ENCODE results near the gene WSCD2.

Gene WSCD2

DNA sequence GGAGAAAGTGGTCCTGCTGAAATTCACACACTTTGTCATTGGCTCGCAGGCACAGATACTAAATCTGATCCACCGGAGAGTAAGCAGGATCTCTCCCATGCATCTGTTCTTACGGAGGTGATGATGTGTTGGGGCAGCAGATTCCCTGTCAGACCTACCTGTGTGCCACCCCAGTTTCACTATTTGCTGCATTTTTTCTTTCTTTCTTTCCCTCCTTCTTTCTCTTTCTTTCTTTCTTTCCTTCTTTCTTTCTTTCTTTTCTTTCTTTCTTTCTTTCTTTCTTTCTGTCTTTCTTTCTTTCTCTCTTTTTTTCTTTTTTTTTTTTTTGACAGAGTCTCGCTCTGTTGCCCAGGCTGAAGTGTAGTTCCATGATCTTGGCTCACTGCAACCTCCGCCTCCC lies 37.4 kb downstream of the WSCD2 start:
- no peak for DNase-seq (ENCODE audit: low spot score)

DNA sequence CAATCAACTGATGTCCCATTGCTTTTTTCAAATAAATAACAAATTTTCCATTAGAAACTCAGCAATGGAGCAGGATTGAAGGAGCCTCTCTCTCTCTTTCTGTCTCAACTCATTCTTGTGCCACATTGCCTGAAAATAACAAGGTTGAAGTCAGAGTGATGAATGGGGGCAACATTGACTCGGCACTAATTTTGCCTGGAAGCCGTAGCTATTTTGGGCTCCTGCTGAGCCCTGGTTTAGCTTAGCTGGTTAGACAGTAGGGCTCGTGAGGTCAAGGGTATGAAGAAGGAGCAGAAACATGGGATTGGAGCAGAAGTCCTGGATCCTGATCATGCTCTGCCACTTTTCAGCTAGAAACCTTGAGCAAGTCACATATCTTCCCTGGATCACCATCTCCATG lies 38.9 kb downstream of the WSCD2 start:
- no peak for DNase-seq (ENCODE audit: low spot score)

DNA sequence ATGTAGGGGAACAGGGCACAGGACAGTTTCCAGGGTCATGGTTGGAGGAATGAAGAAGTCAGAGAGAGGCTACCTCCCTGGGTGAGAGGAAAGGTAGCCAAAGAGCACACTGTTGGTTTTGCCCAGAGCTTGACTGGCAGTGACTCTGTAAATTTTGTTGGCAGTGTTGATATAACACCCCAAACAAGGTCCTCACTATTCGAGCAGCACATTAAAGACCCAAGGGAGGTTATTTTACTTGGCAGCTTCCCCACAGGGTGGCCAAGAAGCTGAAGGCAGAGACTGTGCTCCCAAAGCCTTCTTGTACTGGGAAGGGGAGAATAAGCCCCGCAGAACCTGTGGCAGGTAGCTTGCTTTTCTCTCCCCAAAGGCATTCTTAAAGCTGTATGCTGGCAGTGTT lies 40.6 kb downstream of the WSCD2 start:
- DNase-seq (ENCODE audit: low spot score) = no peak

DNA sequence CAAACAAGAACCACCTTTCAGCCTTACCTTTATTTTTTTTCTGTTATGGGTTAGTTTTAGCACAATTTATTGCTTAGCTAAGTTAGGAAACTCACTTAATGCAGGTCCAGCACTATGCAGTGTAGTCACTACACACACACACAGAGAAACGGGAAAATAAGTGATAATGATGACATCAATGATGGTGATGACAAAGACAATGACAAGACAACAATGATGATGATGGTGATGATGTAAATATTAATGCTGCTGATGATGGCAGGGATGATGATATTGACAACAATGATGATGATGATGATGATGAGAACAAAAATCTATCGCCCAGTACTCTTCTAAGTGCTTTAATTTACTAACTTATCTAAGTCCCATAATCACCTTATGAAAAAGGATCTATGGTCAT lies 41.1 kb downstream of the WSCD2 start:
- DNase-seq (ENCODE audit: low spot score) = no peak

DNA sequence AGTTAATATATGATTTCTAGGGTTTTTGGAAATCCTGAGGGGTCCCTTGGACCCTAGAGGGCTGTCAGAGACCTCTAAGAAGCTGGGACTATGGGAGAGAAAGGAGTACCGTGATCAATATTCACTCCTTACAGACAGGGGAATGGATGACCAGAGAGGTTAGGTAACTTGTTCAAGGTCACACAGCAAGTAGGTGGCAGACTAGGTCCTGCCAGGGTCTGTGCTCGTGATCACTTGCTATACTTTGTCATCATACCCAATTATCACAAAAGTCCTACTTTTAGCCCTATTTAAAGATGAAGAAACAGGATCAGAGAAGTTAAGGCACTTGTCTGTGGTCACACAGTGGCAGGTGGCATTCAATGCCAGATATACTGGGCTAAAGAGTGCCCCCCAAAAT lies 42.9 kb downstream of the WSCD2 start:
- no peak for DNase-seq (ENCODE audit: low spot score)

DNA sequence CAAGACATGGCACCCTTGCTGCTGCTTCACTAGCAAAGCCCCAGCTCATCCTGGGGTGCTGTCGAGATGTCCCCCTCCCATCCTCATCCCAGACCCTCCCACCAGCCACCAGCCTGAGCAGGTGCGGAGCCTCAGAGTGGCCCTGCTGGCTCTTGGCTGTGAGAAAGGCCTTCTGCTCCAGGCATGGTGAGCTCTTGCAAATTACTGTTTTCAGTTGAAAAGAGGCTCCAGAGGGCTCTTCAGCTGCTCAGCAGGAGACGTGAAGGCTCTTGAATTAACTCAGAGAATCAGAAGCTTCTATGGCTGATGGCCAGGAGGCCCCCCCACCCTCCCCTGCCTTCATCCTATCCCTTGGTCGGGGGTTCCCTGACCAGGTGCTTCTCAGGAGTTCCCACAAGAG lies 44.1 kb downstream of the WSCD2 start:
- DNase-seq (ENCODE audit: low spot score) = no peak

DNA sequence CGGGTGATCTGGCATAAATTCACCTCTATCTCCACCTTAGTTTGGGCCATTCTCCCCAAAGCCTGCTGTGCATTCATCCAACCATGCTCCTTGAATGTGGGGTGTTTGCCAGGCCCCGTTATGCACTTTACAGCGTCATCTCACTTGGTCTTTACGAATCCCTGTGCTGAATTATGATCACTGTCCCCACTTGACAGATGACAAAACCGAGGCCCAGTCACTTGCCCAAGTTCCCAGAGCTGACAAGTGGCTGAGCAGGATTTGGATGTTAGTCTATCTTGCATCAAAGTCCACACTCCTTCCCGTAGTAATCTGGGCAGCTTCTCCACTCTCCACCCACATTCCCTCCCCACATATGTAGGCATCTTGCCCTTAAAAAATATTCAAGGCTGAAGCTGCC lies 44.8 kb downstream of the WSCD2 start:
- no peak for DNase-seq (ENCODE audit: low spot score)

DNA sequence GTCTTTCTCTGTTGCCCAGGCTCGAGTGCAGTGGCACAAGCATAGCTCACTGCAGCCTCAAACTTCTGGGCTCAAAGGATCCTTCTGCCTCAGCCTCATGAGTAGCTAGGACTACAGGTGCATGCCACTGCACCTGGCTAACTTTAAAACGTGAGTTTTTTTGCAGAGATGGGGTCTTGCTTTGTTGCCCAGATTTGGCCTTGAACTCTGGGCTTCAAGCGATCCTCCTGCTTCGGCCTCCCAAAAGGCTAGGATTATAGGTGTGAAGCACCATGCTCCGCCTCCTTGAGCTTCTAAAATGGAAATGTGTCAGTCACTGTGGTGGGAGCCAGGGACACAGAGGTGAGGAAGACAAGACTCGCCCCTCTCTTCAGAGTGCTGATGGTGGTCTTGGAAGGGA lies 45.6 kb downstream of the WSCD2 start:
- DNase-seq (ENCODE audit: low spot score) = no peak

DNA sequence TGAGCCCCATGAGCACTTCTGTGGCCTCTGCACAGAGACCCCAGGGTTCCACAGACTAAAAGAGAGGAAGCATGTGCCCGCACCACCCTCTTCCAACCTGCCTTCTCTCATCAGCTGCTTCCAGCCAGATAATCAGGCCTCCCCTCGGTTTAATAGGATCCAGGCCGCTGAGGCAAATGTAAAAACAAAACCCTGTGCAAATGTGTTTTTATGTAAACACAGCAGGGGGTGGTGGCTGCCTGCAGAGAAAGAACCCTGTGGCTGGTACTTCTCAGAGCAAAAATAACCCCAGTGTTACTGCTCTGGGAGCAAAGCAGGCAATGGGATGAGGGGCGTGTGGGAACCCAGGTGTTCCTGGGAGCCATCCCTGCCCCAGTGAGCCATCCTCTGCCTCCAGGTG lies 46.2 kb downstream of the WSCD2 start:
- no peak for DNase-seq (ENCODE audit: low spot score)

DNA sequence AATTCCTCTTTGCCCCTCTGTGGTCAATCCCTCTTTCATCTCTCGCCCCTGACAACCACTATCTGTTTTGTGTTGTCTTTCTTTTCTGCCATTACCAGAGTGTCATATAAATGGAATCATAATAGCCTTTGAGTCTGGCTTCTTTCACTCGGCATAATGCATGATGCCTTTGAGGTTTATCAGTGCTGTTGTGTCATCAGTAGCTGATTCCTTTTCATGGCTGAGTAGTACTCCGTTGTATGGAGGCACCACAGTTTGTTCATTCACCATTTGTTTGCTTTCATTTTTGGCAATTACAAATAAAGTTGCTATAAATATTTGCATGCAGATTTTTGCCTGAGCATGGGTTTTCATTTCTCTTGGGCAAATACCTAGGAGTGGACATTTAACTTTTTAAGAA lies 47.2 kb downstream of the WSCD2 start:
- no peak for DNase-seq (ENCODE audit: low spot score)

DNA sequence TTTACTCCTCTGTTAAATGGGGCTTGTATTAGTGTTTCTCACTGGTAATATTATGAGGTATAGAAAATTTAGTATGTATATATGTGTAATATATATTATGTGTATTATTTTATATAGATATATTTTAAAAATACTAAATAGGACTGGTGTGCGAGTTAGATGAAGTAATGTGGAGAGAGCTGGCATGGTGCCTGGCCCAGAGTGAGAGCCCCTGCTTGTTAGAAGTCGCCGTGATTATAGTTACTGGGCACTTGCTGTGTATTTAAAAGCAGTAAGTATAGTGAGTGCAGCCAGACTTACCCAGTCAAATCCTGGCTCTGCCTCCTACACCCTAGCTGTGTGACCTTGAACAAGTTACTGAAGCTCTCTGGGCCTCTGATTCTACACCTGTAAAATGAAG lies 48.0 kb downstream of the WSCD2 start:
- DNase-seq (ENCODE audit: low spot score) = no peak

DNA sequence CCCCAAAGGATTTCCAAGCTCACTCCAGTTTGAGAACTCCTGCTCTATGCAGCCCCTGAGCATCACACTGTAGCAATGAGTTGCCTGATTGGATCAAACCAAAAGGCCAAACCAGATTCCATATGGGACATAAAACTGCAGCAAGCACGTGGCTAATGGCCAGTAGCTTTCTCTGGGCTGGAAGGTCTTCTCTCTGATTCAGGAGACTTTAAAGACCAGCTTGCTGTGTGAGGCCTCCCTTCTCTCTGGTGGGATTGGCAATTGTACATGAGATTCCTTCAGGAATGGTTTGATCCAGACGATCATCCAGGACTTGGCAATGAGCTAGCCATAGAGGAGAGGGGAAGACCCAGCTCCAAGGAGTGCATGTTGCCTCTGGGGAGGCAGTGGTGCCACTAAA lies 50.2 kb downstream of the WSCD2 start:
- no peak for DNase-seq (ENCODE audit: low spot score)

DNA sequence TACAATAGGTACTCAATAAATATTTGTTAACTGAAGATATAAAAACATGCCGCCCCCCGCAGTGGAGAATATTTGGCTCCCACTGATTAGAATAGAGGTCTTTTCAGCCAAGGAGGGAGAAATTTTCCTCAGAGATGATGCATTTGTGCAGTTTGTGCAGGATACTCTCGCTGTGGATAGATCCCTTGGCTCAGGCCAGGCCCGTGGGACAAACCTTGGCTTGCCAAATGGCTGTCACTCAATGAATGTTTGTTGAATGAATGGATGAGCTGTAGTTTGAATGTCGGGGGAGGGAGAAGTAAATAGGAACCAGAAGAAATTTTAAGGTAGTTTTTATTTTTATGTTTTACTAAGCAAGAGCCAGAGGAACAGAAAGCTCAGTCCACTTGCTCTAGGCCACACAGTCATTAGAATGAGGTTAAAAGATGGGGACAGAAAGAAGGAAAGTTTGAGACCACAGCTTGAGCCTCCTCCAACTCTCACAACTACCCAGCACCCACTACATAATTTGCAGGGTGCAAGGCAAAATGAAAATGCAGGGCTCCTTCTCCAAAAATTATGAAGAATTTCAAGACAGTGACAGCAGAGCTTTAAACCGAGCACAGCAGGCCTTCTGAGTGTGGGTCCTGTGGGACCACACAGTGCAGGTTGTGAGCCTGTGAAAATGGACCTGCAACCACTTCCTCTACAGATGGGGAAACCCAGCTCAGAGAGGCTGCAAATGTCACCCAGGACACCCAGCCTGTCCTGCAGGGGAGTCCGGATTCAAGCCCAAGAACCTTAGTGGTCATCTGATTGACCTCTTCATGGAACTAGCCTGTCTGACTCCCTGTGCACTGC lies 51.4 kb downstream of the WSCD2 start:
- no peak for DNase-seq (ENCODE audit: low spot score)

DNA sequence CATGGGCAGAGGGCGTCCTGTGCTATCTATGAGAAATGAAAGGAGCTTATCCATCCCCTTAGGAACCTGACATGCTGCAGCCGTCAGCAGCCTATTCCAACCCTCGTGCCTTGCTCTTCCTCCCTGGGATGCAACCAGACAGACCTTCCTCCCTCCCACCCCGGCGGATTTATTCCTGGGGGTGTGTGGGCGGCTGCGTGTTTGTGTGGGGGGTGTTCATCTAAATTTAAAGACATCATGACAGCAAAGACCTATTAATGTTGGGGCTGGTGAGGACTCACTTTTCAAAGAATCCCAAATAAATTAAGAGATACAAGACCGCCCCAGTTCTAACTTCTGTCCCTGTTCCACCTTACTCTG lies 52.0 kb downstream of the WSCD2 start:
- DNase-seq (ENCODE audit: low spot score) = no peak

DNA sequence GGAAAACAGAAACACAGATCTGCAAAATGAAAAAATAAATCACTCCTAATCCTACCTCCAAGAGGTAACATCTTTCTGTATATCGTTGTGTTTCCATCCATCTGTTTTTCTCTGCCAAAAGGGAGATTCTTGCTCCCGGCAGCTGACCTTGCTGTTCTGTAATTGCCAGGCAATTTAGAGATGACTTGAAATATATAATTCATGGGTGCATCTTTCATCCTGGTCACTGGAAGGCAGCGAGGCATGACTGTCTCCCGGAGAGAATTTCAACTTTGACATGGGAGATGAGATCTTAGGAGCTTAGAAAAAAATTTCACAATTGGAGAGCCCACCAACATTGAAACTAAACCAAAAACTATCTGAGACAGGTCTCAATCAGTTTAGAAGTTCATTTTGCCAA lies 53.0 kb downstream of the WSCD2 start:
- DNase-seq (ENCODE audit: low spot score) = no peak

DNA sequence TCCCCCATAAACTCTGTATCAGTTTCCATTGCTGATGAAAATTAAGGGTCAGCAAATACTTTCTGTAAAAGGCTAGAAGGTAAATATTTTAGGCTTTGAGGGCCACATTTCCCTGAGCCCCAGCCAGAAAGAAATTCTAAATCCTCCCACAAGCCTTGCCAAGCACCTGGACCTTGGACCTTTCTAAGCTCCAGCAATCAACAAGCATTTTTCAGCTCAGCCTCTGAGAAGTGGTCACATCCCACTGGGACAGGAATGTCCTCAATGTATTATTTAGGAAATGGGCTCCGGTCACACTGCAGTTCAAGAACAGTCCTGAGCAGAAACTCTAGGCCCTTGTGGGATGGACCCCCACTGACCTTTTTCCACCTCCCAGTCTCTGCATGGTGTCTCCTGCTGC lies 55.9 kb downstream of the WSCD2 start:
- no peak for DNase-seq (ENCODE audit: low spot score)

DNA sequence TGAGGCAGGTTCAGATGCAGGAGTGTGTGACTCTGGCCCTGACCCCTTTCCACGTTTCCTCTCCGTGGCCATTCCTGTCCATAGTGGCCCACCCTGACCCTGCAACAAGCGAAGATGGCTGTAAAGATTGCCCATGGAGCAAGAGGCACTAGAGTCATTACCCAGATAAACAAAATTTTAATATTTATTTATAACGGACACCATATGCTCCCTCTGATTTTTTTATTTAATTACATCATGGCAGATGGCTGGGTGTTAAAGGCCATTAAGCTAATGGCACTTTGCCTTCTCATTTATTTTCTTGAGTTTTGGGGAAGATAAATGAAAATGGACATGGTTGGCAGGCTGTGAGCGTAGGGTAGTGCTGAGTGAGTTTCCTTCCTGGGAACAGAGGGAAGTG lies 58.7 kb downstream of the WSCD2 start:
- no peak for DNase-seq (ENCODE audit: low spot score)

DNA sequence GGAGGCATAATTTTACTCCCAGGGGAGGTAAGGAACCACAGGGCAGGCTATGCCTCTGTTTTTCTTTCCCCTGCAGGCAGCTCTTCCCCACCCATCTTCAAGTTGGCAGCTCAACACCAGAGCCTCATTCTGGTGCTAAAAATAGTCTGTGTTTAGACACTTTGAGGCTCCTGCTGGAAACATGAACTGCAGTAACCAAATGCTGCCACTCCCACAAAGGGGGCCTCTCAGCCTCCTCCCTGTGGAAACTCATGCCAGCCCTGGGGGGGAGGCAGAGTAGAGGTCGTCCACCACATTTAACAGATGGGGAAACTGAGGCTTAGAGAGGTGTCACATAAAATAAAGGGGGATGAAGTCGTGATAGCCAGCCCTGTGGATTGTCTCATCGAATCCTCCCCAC lies 61.4 kb downstream of the WSCD2 start:
- no peak for DNase-seq (ENCODE audit: low spot score)

DNA sequence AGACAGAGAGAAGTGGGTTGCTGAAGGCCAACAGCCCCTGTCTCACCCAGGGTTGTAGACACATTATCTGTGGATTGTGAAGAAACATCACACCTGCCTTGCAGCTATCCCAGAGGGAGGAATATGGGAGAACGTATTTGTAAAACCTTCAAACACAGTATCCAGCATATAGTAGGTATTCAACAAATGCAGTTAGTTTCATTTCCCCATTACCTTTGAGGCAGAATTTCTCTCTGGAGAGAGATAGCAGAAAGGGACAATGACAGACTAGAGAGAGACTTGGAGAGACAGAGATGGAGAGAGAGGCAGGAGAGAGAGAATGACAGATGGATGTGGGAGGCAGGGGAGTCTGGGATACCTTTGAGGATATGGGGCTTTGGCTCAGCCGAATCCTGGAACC lies 62.0 kb downstream of the WSCD2 start:
- no peak for DNase-seq (ENCODE audit: low spot score)

DNA sequence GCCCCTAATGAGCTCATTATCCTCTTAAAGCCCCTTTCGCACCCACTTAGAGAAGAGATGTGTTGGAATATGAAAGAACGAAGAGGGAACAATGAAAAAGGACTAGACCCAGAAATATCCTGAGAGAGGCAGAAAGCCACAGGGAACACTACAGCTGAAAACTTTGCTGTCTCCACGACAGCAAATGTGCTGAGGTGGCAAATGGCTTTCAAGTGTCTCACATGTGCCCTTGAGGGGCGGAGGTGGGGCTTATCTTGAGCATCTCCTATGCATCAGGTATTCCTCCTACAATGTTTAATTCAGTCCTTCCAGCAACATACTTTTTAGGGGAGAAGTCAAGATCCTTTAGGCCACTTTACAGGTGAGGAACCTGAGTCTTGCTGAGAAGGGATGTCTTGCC lies 62.9 kb downstream of the WSCD2 start:
- no peak for DNase-seq (ENCODE audit: low spot score)

DNA sequence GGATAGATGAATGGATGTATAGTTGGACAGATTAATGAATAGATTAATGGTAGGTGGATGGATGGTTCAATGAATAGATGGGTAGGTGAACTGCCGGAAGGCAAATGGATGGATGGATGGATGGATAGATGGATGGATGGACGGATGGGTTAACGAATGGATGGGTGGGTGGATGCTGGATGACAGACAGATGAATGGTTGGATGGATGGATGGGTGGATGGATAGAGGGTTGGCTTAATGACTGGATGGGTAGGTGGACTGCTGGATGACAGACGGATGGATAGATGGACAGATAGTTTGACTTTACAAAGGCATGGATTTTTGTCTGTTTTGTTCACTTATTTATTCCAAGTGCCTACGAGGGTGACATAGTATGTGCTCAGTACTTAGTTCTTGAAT lies 64.4 kb downstream of the WSCD2 start:
- DNase-seq (ENCODE audit: low spot score) = no peak

DNA sequence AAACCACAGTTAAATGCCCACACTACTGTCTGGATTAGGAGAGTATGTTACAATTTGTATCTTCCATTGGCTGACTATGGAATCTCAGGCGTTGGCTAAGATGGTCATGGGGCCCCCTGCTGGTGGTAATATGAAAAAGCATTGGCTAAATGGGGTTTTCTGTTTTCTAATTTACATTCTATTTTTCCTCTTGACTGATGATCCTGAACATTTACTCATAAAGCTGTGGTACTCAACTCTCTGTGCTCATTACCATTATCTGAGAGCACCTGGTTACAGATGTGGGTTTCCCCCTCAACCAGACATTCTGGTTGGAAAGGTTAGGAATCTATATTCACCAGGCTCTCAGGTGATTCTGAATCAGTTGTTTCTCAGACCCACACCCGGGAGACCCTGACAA lies 64.8 kb downstream of the WSCD2 start:
- peak; percentile 26 for DNase-seq (ENCODE audit: low spot score)

DNA sequence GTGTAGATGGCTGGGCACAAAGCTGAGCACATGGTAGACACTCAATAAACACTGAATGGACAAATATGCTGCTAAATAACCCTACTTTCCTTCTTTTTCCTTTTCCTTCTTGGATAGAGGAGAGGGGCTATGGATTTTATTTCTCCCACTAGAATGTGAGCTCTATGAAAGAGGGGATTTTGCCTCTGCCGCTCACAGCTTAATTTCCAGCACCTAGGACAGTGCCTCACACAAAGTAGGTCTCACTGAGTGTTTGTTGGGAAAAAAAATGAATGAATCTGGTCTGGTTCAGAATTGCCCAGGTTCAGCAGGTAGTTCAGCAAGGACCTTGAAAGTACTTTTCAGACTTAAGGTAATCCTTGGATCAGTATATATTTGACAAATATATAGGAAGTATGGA lies 65.5 kb downstream of the WSCD2 start:
- DNase-seq (ENCODE audit: low spot score) = no peak

DNA sequence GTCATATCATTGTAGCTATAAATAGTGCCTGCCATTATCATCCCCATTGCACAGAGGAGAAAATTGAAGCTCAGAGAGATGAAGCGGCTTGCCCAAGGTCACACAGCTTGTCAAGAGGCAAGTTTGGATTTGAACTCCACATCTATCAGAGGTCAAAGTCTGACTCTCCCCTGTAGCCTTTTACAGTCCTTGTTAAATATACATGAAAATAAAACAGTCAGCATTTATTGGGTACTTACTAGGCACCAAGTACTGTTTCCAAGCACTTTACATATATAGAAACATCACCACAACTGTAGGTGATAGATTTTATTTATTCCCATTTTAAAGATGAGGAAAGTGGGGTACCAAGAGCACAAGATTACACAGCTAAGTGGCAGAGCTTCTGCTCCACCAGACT lies 67.2 kb downstream of the WSCD2 start:
- no peak for DNase-seq (ENCODE audit: low spot score)

DNA sequence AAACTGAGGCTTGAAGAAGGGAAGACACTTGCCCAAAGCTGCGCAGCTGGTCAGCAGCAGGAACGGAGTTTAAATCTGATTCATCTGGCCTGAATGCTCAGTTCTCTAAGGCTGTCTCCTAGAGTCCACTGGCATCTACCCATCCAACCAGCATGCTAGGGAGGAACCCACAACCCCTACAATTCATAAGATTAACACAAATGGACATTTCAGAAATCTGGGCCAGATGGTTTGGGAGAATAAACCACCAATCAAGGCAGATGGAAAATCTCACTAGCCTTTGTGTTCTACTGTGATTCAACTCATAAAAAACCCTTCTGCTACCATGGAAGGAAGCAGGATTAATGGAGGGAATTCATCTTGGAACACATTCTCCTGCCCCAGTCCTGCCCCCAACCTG lies 67.8 kb downstream of the WSCD2 start:
- no peak for DNase-seq (ENCODE audit: low spot score)

Measured in kidney capillary endothelial cell (primary cell).